ENCODE results near the gene POGLUT2.

GRCh38 chr13:102816708-102817107 lies 17.9 kb upstream of the POGLUT2 start:
- TF ChIP-seq POLR2A (IDR thresholded peaks at IDR 0.05) (no peak), CTCF (IDR thresholded peaks at IDR 0.05) (no peak)

Measured in body of pancreas (tissue), 4 donors.